ENCODE measurements around the gene SLC28A1. TPM values are rescaled to one million over a fixed set of nuclear protein-coding genes. Genes with fewer than 3 reads are reported as not detected.
"Not testable (repeated sequence)": the region's sequence is repeated elsewhere in the genome, so short reads cannot be mapped to it uniquely, and the experiment has no call there.

Gene SLC28A1
- polyA plus RNA-seq, 3 donors, result 0.02 to 0.34 TPM; not detected in 1

- WGBS, 3 donors, result 78 to 88% (median 84%) methylated on average over 16 of the region's 16 CpGs
- no peak overlapping the region for H3K27ac ChIP-seq (ENCODE audit: low read depth, low read length)
Measured at GRCh38 chr15:84973492-84974460, 89.3 kb downstream of the SLC28A1 start.

GRCh38 chr15:84975871-84976351 lies 91.4 kb downstream of the SLC28A1 start:
- WGBS, 3 donors, result 77 to 88% (median 84%) methylated on average over 5 of the region's 5 CpGs

GRCh38 chr15:84976746-84977345 lies 92.4 kb downstream of the SLC28A1 start:
- WGBS, 3 donors, result 93 to 94% (median 94%) methylated on average over 10 of the region's 10 CpGs
- no peak overlapping the region for H3K27ac ChIP-seq (ENCODE audit: low read depth, low read length)

More at GRCh38 chr15:84975871-84976351, 91.4 kb downstream of the SLC28A1 start:
- no peak overlapping the region for H3K27ac ChIP-seq (ENCODE audit: low read depth, low read length)

- no peak overlapping the region for H3K27ac ChIP-seq (ENCODE audit: low read depth, low read length)
- WGBS, 3 donors, result 12 to 38% (median 26%) methylated on average over 16 of the region's 16 CpGs
Measured at GRCh38 chr15:84979651-84980050, 95.2 kb downstream of the SLC28A1 start.

- 0 to 1% (median 0%) methylated on average over 59 to 66 of the region's 66 CpGs for WGBS, 3 donors
Measured at GRCh38 chr15:84980196-84981053, 96.0 kb downstream of the SLC28A1 start.

GRCh38 chr15:84981054-84981710 lies 96.7 kb downstream of the SLC28A1 start:
- H3K27ac ChIP-seq (ENCODE audit: low read depth, low read length), result peak overlapping the region; percentile 19
- 0 to 1% (median 1%) methylated on average over 64 to 75 of the region's 75 CpGs for WGBS, 3 donors

More at GRCh38 chr15:84980196-84981053, 96.0 kb downstream of the SLC28A1 start:
- H3K27ac ChIP-seq (ENCODE audit: low read depth, low read length), result no peak overlapping the region

- WGBS, 3 donors, result 0 to 1% (median 1%) methylated on average over 44 to 95 of the region's 95 CpGs
- peak within 1 kb of the TSS; percentile 19 for H3K27ac ChIP-seq (ENCODE audit: low read depth, low read length)
Measured at GRCh38 chr15:84981711-84982300, 97.3 kb downstream of the SLC28A1 start, which contains the start of gene PDE8A. TSS of gene PDE8A (plus strand) at chr15:84981856. CDS start at chr15:84982163, 307 bp downstream.

GRCh38 chr15:84982301-84982920 lies 97.9 kb downstream of the SLC28A1 start:
- WGBS, 3 donors, result 1 to 4% (median 2%) methylated on average over 46 of the region's 46 CpGs

GRCh38 chr15:84983294-84983693 lies 98.8 kb downstream of the SLC28A1 start:
- no peak overlapping the region for H3K27ac ChIP-seq (ENCODE audit: low read depth, low read length)
- 23 to 35% (median 26%) methylated on average over 4 of the region's 4 CpGs for WGBS, 3 donors

More at GRCh38 chr15:84982301-84982920, 97.9 kb downstream of the SLC28A1 start:
- H3K27ac ChIP-seq (ENCODE audit: low read depth, low read length), result no peak overlapping the region

GRCh38 chr15:84983711-84984110 lies 99.2 kb downstream of the SLC28A1 start:
- H3K27ac ChIP-seq (ENCODE audit: low read depth, low read length), result no peak overlapping the region

GRCh38 chr15:84985158-84985557 lies 100.7 kb downstream of the SLC28A1 start:
- no peak overlapping the region for H3K27ac ChIP-seq (ENCODE audit: low read depth, low read length)
- 47 to 79% (median 69%) methylated on average over 2 of the region's 2 CpGs for WGBS, 3 donors

More at GRCh38 chr15:84983711-84984110, 99.2 kb downstream of the SLC28A1 start:
- WGBS, 3 donors, result 51 to 84% (median 58%) methylated on average over 2 of the region's 2 CpGs

GRCh38 chr15:84987351-84987750 lies 102.9 kb downstream of the SLC28A1 start:
- WGBS, 3 donors, result 90 to 96% (median 94%) methylated on average over 9 of the region's 9 CpGs

GRCh38 chr15:84987949-84988624 lies 103.6 kb downstream of the SLC28A1 start:
- WGBS, 3 donors, result 61 to 85% (median 70%) methylated on average over 3 of the region's 3 CpGs
- no peak overlapping the region for H3K27ac ChIP-seq (ENCODE audit: low read depth, low read length)

More at GRCh38 chr15:84987351-84987750, 102.9 kb downstream of the SLC28A1 start:
- H3K27ac ChIP-seq (ENCODE audit: low read depth, low read length), result not testable (repeated sequence)

GRCh38 chr15:84988909-84989644 lies 104.6 kb downstream of the SLC28A1 start:
- H3K27ac ChIP-seq (ENCODE audit: low read depth, low read length), result no peak overlapping the region
- WGBS, 3 donors, result 75 to 85% (median 84%) methylated on average over 2 of the region's 2 CpGs

- no peak overlapping the region for H3K27ac ChIP-seq (ENCODE audit: low read depth, low read length)
- WGBS, 3 donors, result 69 to 86% (median 79%) methylated on average over 1 of the region's 1 CpG
Measured at GRCh38 chr15:84990507-84990906, 106.0 kb downstream of the SLC28A1 start.

Data from adipose tissue (tissue), 3 donors.